Activated B cell treated with CpG ODN at 0.5 μM for 24 hours (primary cell): ENCODE data around the gene FUBP3. TPM values are rescaled to one million over a fixed set of nuclear protein-coding genes. Genes with fewer than 3 reads are reported as not detected.

ENCODE experiments used
- ATAC-seq: fragments of 200-7000 bp; cut with Tn5 transposase; one replicate; pipeline ENCODE4 v1.10.0; 2021; ENCODE audit warnings: low read depth, mild to moderate bottlenecking, moderate library complexity
- CTCF ChIA-PET: fragments of 350-600 bp; sonication (Branson Sonifier 250); formaldehyde crosslinking; loops from one replicate; lab custom pipeline; 2021; ENCODE audit warnings: antibody characterized with exemption; lab: Charles Lee
- POLR2A ChIA-PET: fragments of 350-600 bp; sonication (Branson Sonifier 250); formaldehyde crosslinking; loops from one replicate; lab custom pipeline; 2021; ENCODE audit warnings: antibody characterized with exemption; lab: Charles Lee
- DNase-seq: peaks from one replicate; pipeline ENCODE4 v3.0.0; 2022
- H3K27ac Mint-ChIP-seq: one replicate; pipeline ENCODE4 v1.8.0; 2020; ENCODE audit warnings: mixed read lengths
- H3K27me3 Mint-ChIP-seq: one replicate; pipeline ENCODE4 v1.8.0; 2021; ENCODE audit warnings: mixed read lengths
- H3K36me3 Mint-ChIP-seq: one replicate; pipeline ENCODE4 v1.8.0; 2021; ENCODE audit warnings: low read depth, mixed read lengths
- H3K4me1 Mint-ChIP-seq: one replicate; pipeline ENCODE4 v1.8.0; 2021; ENCODE audit warnings: mixed read lengths
- H3K4me3 Mint-ChIP-seq: one replicate; pipeline ENCODE4 v1.8.0; 2020; ENCODE audit warnings: mild to moderate bottlenecking, mixed read lengths
- H3K9me3 Mint-ChIP-seq: one replicate; pipeline ENCODE4 v1.8.0; 2020; ENCODE audit warnings: mixed read lengths
- CTCF ChIP-seq: fragments of 200-600 bp; IDR thresholded peaks from one replicate; pipeline ENCODE4 v1.8.0; 2022; ENCODE audit warnings: antibody characterized with exemption, mild to moderate bottlenecking
- intact Hi-C: fragments of 100-400 bp; cut with micrococcal nuclease; formaldehyde crosslinking; loops from one replicate; pipeline ENCODE4 v1.15.1; 2024
- total RNA-seq: library from RNA; stranded (reverse); gene quantifications from 2 replicates; pipeline ENCODE4 v1.2.3, GENCODE V29; 2022

Gene FUBP3
- total RNA-seq, 1 donor from 2014 or later: 44.7 TPM

DNA sequence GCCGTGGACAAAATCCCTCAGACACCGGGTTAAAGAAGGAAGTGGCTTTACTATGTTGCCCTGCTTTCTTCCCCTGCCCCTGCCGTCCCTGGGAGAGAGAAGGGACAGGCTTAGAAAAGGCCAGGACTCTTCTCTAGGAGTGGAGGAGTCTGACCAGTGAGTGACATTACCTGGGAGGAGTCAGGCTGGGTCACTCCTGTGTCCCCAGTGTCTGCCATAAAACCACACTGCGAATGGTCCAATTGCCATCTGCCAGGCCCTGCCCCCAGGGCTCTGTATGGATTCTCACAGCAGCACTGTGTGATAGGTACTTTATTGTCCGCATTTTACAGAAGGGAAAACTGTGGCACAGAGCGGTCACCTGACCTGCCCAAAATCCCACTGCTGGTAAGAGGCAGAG, 31.3 kb upstream of the FUBP3 start:
- no peak for DNase-seq
- Mint-ChIP-seq H3K4me3 (no peak overlapping the region), H3K4me1 (no peaks in the 10 kb centered on the region), H3K36me3 (no peaks in the 10 kb centered on the region), H3K27ac (no peak overlapping the region), H3K9me3 (peaks cover 11% of the 10 kb centered on the region), H3K27me3 (peaks cover 11% of the 10 kb centered on the region)
- no peak for ATAC-seq
- CTCF ChIA-PET: no interaction called here
- TF ChIP-seq CTCF: no peak
- POLR2A ChIA-PET: no interaction called here
- intact Hi-C loops: no loop called here

DNA sequence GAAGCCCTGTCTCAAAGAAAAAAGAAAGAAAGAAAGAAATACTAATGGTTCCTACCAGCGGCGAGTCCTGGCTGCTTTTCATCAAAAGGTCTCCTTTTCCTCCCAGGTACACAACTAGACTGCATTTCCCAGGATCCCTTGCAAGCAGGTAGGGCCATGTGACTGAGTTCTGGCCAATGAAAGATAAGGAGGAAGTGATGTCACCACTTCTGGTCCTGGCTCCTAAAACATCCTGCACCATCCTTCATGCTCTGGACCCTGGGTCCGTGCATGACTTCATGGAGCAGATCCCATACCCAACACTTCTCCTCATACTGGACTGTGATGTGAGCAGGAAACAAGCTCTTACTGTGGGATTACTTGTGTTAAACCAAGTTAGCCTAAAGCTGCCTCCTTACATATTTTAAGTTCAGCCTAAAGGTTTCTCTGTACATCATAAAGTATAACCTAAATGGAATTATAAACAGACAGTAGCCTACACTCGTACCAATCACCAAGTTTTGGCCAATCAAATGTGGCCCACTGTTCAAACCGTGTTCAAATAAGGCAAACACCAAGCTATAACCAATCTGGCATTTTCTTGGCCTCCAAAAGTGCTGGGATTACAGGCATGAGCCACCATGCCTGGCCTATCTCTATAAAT, 30.2 kb upstream of the FUBP3 start:
- H3K27ac Mint-ChIP-seq: no peak overlapping the region
- intact Hi-C loops: no loop called here
- no peak for ATAC-seq
- H3K36me3 Mint-ChIP-seq: no peaks in the 10 kb centered on the region
- peaks cover 7% of the 10 kb centered on the region for H3K27me3 Mint-ChIP-seq
- no peak overlapping the region for H3K4me3 Mint-ChIP-seq
- no peak for DNase-seq
- H3K9me3 Mint-ChIP-seq: peaks cover 11% of the 10 kb centered on the region
- no peaks in the 10 kb centered on the region for H3K4me1 Mint-ChIP-seq
- TF ChIP-seq CTCF: no peak
- ChIA-PET POLR2A (no interaction called here), CTCF (no interaction called here)

DNA sequence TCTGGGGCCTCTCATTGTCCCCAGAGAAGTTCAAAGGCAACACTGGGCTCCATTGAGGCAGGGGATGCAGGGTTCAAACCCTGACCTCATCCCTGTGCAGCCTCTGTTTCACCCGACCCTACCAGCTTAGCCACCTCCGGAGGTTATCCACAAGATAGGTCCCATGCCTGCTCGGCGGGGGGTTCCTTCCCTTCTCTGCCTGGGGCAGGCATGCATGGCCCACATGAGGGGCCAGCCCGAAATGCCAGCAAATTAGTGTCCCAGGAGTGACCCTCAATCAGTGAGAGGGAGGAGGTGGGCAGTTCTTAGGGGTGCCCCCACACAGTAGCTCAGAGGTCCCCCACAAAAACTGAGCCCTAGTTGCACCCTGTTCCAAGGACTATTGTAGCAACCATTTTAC, 24.8 kb upstream of the FUBP3 start:
- DNase-seq (no peak), ATAC-seq (no peak)
- H3K27ac Mint-ChIP-seq: no peak overlapping the region
- TF ChIP-seq CTCF: no peak
- peaks cover 15% of the 10 kb centered on the region for H3K27me3 Mint-ChIP-seq
- no peaks in the 10 kb centered on the region for H3K4me1 Mint-ChIP-seq
- ChIA-PET POLR2A (no interaction called here), CTCF (no interaction called here)
- no peaks in the 10 kb centered on the region for H3K36me3 Mint-ChIP-seq
- peaks cover 2% of the 10 kb centered on the region for H3K9me3 Mint-ChIP-seq
- intact Hi-C loops: no loop called here
- H3K4me3 Mint-ChIP-seq: no peak overlapping the region

DNA sequence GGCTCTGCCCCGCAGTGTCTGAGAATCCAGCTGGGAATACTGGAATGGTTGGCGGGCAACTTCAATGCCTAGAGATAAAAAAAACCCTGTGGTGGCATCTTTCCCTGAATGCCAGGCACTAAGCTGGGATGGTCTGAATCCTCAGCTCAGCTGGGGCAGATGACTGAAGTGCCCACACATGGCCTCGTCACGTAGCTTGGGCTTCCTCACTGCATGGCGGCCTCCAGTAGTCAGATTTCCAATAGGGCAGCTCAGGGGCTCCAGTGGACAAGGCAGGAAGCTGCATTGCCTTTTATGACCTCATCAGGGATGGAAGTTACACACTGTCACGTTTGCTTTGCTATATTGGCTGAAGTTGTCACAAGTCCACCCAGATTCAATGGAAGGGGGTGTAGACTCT, 24.3 kb upstream of the FUBP3 start:
- H3K27me3 Mint-ChIP-seq: peaks cover 15% of the 10 kb centered on the region
- CTCF ChIA-PET: no interaction called here
- DNase-seq (no peak), ATAC-seq (no peak)
- H3K4me3 Mint-ChIP-seq: no peak overlapping the region
- TF ChIP-seq CTCF: no peak
- no peak overlapping the region for H3K27ac Mint-ChIP-seq
- no peaks in the 10 kb centered on the region for H3K4me1 Mint-ChIP-seq
- H3K9me3 Mint-ChIP-seq: no peaks in the 10 kb centered on the region
- intact Hi-C loops: no loop called here
- POLR2A ChIA-PET: no interaction called here
- no peaks in the 10 kb centered on the region for H3K36me3 Mint-ChIP-seq

DNA sequence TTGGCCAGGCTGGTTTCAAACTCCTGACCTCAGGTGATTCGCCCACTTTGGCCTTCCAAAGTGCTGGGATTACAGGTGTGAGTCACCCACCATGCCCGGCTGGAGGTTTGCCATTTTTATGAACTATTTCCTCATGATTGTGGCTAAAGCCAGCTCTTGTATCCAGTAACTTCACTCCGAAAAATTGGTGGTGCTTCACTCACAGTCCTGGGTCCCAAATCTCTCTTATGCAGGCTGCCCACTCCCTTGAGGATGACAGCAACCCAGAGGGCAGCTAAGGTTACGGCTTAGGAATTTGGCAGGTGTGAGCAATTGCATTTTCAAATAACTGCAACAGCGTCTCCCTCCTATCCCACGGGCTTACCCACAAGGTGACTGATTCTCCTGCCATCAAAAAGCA, 23.4 kb upstream of the FUBP3 start:
- no peak for TF ChIP-seq CTCF
- Mint-ChIP-seq H3K9me3 (no peaks in the 10 kb centered on the region), H3K4me1 (no peaks in the 10 kb centered on the region), H3K4me3 (no peak overlapping the region), H3K27ac (no peak overlapping the region), H3K27me3 (peaks cover 15% of the 10 kb centered on the region), H3K36me3 (no peaks in the 10 kb centered on the region)
- no peak for DNase-seq
- intact Hi-C loops: no loop called here
- POLR2A ChIA-PET: no interaction called here
- CTCF ChIA-PET: no interaction called here
- ATAC-seq: no peak
